OCI-LY1 (cell line): ENCODE data around the gene SLAMF9.

ENCODE experiments used
- H2AFZ ChIP-seq: fragments of 200-600 bp; sonication (generic), shearing (Covaris generic); 2 replicates; pipeline ENCODE4 v1.6.0; 2014; ENCODE audit warnings: antibody characterized with exemption, mild to moderate bottlenecking, low read length
- H3F3A ChIP-seq: fragments of 200-600 bp; sonication (generic), shearing (Covaris generic); 2 replicates; pipeline ENCODE4 v1.6.0; 2014; ENCODE audit warnings: mild to moderate bottlenecking, antibody characterized with exemption, low read length, moderate library complexity; ENCODE audit not compliant: insufficient read depth
- H3K27ac ChIP-seq: fragments of 200-600 bp; sonication (generic); 2 replicates; pipeline ENCODE4 v1.5.1; 2014; ENCODE audit warnings: low read length, mixed run types, mild to moderate bottlenecking, low read depth; ENCODE audit not compliant: poor library complexity, severe bottlenecking
- H3K27me3 ChIP-seq: fragments of 200-600 bp; sonication (generic); 2 replicates; pipeline ENCODE4 v1.6.0; 2014; ENCODE audit warnings: antibody characterized with exemption, mild to moderate bottlenecking, low read length, moderate library complexity; ENCODE audit not compliant: insufficient read depth
- H3K36me3 ChIP-seq: fragments of 200-600 bp; sonication (generic); 2 replicates; pipeline ENCODE4 v1.6.1; 2014; ENCODE audit warnings: mild to moderate bottlenecking, antibody characterized with exemption, low read length, moderate library complexity, mixed read lengths; ENCODE audit not compliant: insufficient read depth
- H3K4me1 ChIP-seq: fragments of 200-600 bp; sonication (generic); 2 replicates; pipeline ENCODE4 v1.5.1; 2014; ENCODE audit warnings: mild to moderate bottlenecking, low read length, moderate library complexity; ENCODE audit not compliant: insufficient read depth, severe bottlenecking
- H3K4me2 ChIP-seq: fragments of 200-600 bp; sonication (generic), shearing (Covaris generic); 2 replicates; pipeline ENCODE4 v1.6.1; 2014; ENCODE audit warnings: low read length
- H3K4me3 ChIP-seq: fragments of 200-600 bp; sonication (generic); 2 replicates; pipeline ENCODE4 v1.5.1; 2014; ENCODE audit warnings: low read length, low read depth, mild to moderate bottlenecking, mixed read lengths; ENCODE audit not compliant: poor library complexity, severe bottlenecking
- H3K79me2 ChIP-seq: fragments of 200-600 bp; shearing (Covaris generic); 2 replicates; pipeline ENCODE4 v1.6.1; 2016; ENCODE audit warnings: mixed run types, low read length, mixed read lengths; ENCODE audit not compliant: insufficient read depth
- H3K9ac ChIP-seq: fragments of 200-600 bp; sonication (generic), shearing (Covaris generic); 2 replicates; pipeline ENCODE4 v1.6.1; 2014; ENCODE audit warnings: mild to moderate bottlenecking, low read length, mixed read lengths
- H3K9me2 ChIP-seq: fragments of 200-600 bp; sonication (generic), shearing (Covaris generic); 2 replicates; pipeline ENCODE4 v1.6.1; 2014; ENCODE audit warnings: low read depth, mild to moderate bottlenecking, low read length, mixed read lengths
- H3K9me3 ChIP-seq: fragments of 200-600 bp; shearing (Covaris generic); 2 replicates; pipeline ENCODE4 v1.6.1; 2014; ENCODE audit warnings: low read length, mixed read lengths
- H4K20me1 ChIP-seq: fragments of 200-600 bp; sonication (generic), shearing (Covaris generic); 2 replicates; pipeline ENCODE4 v1.6.0; 2016; ENCODE audit warnings: mild to moderate bottlenecking, low read length; ENCODE audit not compliant: insufficient read depth
- CTCF ChIP-seq: fragments of 200-600 bp; sonication (generic), shearing (Covaris generic); IDR thresholded peaks from 2 replicates; pipeline ENCODE4 v1.5.1; 2017; ENCODE audit warnings: mild to moderate bottlenecking, antibody characterized with exemption, low read length, moderate library complexity, mixed read lengths
- EZH2 ChIP-seq: fragments of 200-600 bp; sonication (generic), shearing (Covaris generic); IDR thresholded peaks from 2 replicates; pipeline ENCODE4 v1.8.0; 2017; ENCODE audit warnings: borderline replicate concordance, mixed run types, mild to moderate bottlenecking, antibody characterized with exemption, low read length, moderate library complexity, mixed read lengths

The SLAMF9 gene

GRCh38 chr1:159938905-159939677, 14.9 kb downstream of the SLAMF9 start:
- Histone ChIP-seq H3K36me3 (no peaks in the 10 kb centered on the region), H3K27ac (no peak overlapping the region), H4K20me1 (no peaks in the 10 kb centered on the region), H3K79me2 (no peaks in the 10 kb centered on the region), H3K4me2 (no peak overlapping the region), H3K9me3 (no peaks in the 10 kb centered on the region), H3K4me3 (no peak overlapping the region), H3K4me1 (no peaks in the 10 kb centered on the region), H3K9ac (no peak overlapping the region), H3F3A (no peaks in the 10 kb centered on the region), H3K9me2 (no peaks in the 10 kb centered on the region), H2AFZ (no peak overlapping the region), H3K27me3 (0 out of 2 replicates have a peak, but pooled peaks cover 15% of the 10 kb centered on the region)
- no peak for TF ChIP-seq CTCF
- TF ChIP-seq EZH2, result no peak

GRCh38 chr1:159938211-159938852, 15.7 kb downstream of the SLAMF9 start:
- no peaks in the 10 kb centered on the region for H3K9me2 ChIP-seq
- H2AFZ ChIP-seq, result no peak overlapping the region
- 0 out of 2 replicates have a peak, but pooled peaks cover 15% of the 10 kb centered on the region for H3K27me3 ChIP-seq
- no peaks in the 10 kb centered on the region for H3F3A ChIP-seq
- no peak overlapping the region for H3K4me2 ChIP-seq
- no peaks in the 10 kb centered on the region for H3K36me3 ChIP-seq
- H3K4me1 ChIP-seq, result no peaks in the 10 kb centered on the region
- no peak overlapping the region for H3K4me3 ChIP-seq
- no peak for TF ChIP-seq CTCF
- TF ChIP-seq EZH2, result no peak
- H4K20me1 ChIP-seq, result no peaks in the 10 kb centered on the region
- H3K9ac ChIP-seq, result no peak overlapping the region
- no peak overlapping the region for H3K27ac ChIP-seq
- no peaks in the 10 kb centered on the region for H3K9me3 ChIP-seq
- H3K79me2 ChIP-seq, result no peaks in the 10 kb centered on the region

GRCh38 chr1:159937054-159937750, 16.8 kb downstream of the SLAMF9 start:
- Histone ChIP-seq H3K27me3 (0 out of 2 replicates have a peak, but pooled peaks cover 15% of the 10 kb centered on the region), H3K27ac (no peak overlapping the region), H3K9ac (no peak overlapping the region), H3K79me2 (no peaks in the 10 kb centered on the region), H2AFZ (no peak overlapping the region), H3K4me2 (no peak overlapping the region), H3K36me3 (no peaks in the 10 kb centered on the region), H3K9me3 (no peaks in the 10 kb centered on the region), H3K4me3 (no peak overlapping the region), H3K4me1 (no peaks in the 10 kb centered on the region), H3K9me2 (no peaks in the 10 kb centered on the region), H3F3A (no peaks in the 10 kb centered on the region), H4K20me1 (no peaks in the 10 kb centered on the region)
- TF ChIP-seq CTCF (no peak), EZH2 (no peak)
